GM12875 (cell line): Measurements from ENCODE around the gene COL5A2.

ENCODE experiments used
- H3K4me3 ChIP-seq: one replicate; pipeline ENCODE4 v1.5.1; 2011; ENCODE audit warnings: low read depth, low read length, control low read depth
- TF ChIP-seq, protein P1 (sequence below): IDR thresholded peaks from 2 replicates; pipeline ENCODE4 v1.5.1; 2011; ENCODE audit warnings: low read depth, mild to moderate bottlenecking, control low read depth, inconsistent platforms, low read length, moderate library complexity, borderline replicate concordance; ENCODE audit not compliant: insufficient read depth

Gene COL5A2

DNA sequence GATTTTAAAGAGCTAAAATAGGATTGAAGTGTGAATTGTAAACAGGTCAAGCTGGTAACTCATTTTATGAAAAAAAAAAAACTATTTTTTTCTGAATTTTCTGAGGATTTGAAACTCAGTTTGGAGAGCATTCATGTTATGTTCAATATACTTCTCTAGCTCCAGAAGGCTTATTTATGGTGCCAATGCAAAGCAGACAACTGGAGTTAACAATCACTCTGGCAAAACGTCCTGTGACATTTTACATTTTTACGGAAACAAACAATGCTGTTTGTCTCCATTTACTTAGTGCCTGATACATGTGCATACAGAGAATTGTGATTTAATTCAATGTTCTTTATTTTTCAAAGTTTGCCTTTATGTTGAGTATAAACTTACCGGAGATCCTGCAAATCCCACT is 96.0 kb downstream of the COL5A2 start:
- no peak overlapping the region for H3K4me3 ChIP-seq
- TF ChIP-seq, protein P1, sequence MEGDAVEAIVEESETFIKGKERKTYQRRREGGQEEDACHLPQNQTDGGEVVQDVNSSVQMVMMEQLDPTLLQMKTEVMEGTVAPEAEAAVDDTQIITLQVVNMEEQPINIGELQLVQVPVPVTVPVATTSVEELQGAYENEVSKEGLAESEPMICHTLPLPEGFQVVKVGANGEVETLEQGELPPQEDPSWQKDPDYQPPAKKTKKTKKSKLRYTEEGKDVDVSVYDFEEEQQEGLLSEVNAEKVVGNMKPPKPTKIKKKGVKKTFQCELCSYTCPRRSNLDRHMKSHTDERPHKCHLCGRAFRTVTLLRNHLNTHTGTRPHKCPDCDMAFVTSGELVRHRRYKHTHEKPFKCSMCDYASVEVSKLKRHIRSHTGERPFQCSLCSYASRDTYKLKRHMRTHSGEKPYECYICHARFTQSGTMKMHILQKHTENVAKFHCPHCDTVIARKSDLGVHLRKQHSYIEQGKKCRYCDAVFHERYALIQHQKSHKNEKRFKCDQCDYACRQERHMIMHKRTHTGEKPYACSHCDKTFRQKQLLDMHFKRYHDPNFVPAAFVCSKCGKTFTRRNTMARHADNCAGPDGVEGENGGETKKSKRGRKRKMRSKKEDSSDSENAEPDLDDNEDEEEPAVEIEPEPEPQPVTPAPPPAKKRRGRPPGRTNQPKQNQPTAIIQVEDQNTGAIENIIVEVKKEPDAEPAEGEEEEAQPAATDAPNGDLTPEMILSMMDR = no peak

DNA sequence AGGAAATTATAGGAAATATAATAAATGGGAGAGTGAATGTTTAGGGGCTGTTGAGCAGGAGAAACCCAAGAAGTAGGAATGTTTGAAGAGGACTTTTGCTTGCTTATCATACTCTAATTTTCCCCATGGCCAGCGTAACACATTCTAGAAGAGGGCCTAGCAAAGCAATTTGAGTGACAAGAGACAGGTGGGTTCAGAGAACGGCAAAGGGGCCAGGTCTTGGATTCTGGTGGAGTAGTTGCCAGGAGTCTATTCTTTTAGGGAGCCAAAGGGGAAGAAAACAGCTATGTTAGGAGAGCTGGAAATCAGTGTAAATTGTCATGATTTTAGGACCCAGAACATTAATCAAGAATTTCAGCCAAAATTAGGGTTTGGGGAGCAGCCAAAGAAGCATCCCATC is 96.5 kb downstream of the COL5A2 start:
- H3K4me3 ChIP-seq = no peak overlapping the region
- TF ChIP-seq, protein P1 = no peak

DNA sequence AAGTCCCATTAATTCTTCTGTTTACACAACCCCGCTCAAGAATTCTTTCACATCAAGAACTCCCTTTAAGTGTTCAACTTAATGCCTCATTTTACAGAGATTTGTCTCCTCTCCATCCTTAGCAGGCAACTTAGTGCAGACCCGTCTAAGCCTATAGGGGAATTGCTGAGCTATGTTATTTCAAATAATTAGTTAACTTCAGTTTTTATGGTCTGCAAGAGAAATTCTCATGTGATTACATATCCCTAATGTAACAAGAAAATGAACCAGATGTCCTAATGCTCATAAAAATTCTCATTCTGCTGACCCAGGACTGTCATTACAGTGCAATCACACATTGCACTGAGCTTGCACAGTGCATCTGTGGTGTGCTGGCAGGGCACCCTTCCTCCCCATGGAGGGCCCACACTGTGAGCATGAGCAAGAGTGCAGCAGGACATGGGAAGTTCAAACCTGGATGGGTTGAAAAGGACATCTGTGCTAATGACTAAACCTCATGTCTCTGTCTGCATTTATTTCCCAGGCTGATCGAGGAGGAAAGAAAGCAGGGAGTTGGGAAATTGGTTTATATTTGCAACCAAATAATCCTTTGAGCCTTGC is 97.1 kb downstream of the COL5A2 start:
- TF ChIP-seq, protein P1 = no peak
- no peak overlapping the region for H3K4me3 ChIP-seq

DNA sequence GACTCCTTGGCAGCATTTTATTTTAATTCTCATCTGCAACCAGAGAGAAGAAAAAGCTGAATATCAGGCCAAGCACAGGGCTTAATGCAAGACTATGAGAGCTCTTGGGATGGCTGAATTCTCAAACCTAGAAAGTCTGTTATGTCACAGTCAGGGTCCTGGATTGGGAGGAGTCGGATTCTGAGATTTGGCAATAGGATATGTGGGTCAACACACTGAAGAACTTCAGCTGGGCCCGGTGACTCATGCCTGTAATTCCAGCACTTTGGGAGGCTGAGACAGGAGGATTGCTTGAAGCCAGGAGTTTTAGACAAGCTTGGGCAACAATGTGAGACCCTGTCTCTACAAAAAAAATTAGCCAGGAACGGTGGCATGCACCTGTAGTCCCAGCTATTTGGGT is 103.0 kb downstream of the COL5A2 start:
- H3K4me3 ChIP-seq = no peak overlapping the region
- TF ChIP-seq, protein P1 = no peak

DNA sequence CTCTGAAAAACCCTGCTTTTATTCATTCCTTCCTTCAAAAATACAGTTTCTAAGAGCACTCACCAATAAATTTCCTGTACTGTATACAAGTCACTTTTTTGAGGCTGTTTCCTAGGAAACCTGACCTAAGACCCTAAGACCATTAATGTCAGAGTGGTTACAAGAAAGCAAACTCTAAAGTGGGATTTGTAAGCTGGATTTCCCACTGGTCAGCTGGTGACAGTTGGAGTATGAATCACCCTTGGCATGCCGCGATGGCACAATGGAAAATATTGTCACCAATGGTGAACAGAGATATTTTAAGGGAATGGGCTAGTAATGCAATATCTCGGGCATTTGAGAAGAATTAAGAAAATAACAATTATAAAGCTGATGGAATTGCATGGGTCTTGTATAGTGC is 103.4 kb downstream of the COL5A2 start:
- H3K4me3 ChIP-seq = no peak overlapping the region
- TF ChIP-seq, protein P1 = no peak

DNA sequence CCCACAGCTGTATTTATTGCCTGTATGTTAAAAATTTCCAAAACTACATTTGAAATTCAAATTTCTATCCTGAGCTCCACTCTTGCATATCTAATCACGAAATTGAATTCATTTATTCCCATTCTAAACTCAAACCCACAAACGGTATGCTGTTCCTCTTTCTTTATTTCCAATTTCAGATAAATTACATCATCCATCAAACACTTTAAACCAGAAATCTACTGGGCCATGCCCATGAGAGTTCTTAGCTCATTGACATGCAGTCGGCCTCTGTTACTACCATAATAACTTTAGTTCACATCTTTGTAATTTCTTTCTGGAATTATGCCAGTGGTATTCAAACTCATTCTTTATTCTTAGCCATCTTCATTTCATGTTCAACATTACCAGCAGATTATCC is 105.1 kb downstream of the COL5A2 start:
- TF ChIP-seq, protein P1 = no peak
- no peak overlapping the region for H3K4me3 ChIP-seq

DNA sequence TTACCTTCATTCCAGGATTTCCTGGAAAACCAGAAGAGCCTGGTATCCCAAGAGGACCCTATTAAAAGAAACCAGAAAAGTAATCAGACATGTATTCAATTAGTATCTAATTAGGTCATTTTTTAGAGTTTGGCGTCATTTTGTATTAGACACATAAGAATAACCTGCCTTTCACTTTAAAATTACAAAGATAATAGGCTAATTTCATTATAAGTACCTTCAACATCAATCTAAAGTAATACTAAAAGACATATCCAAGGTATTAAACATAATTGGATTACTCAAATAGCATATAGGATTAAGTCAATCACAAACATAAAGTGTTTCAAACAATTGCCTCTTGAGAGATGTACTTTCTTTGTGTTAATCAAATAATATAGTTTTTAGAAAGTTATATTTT is 107.5 kb downstream of the COL5A2 start:
- no peak overlapping the region for H3K4me3 ChIP-seq

More for the DNA sequence above, 107.5 kb downstream of the COL5A2 start:
- TF ChIP-seq, protein P1 = no peak
